ENCODE data around the gene STN1.

STN1 gene

GRCh38 chr10:103843854-103844570, 74.0 kb downstream of the STN1 start:
- no peak for DNase-seq (ENCODE audit: low spot score)

DNA sequence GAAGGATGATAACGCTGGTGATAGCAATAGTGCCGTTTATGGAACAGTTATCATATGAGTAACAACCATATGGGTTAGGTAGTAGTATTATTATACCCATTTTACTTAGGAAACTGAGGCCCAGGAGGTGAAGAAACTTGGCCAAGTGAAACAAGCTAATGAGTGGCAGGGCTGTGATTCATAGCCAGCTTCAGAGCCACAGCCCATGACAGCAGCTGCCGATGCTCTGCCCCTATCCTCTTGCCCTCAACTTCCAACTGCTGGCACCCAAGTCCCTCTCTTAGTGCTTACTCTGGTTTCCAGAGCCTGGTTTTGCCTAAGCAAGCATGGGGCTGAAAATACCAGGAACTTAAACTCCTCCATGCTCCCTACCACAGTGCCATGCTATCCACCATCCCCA, 74.9 kb downstream of the STN1 start:
- DNase-seq (ENCODE audit: low spot score), result no peak

DNA sequence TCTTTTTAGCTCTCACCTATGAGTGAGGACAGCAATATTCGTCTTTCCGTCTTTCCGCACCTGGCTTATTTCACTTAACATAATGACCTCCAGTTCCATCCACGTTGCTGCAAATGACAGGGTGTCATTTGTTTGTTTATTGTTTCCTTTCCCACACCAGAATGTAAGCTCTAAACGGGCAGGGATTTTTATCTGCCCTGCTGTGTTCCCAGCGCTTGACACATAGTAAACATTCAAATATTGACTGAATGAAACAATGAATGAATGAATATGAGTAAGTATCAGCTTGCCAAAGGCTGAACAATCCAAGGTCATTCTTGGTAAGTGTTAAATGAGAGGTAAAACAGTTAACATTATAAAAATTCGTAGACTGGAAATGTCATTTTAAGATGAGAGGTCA, 75.4 kb downstream of the STN1 start:
- no peak for DNase-seq (ENCODE audit: low spot score)

DNA sequence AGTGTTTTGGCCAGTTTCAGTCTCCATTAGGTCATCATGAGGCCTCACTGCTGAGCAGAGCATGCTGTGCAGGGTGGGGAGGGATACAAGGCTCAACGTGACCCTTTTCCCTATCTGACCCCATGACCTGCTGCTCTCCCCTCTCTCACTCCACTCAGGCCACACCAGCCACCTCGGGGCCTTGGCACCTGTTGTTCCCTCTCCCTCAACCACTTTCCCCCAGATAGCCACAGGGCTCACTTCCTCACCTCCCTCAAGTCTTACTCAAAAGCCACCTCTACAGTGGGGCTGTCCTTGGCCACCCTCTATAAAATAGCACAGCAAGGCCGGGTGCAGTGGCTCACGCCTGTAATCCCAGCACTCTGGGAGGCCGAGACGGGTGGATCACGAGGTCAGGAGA, 76.5 kb downstream of the STN1 start:
- no peak for DNase-seq (ENCODE audit: low spot score)

DNA sequence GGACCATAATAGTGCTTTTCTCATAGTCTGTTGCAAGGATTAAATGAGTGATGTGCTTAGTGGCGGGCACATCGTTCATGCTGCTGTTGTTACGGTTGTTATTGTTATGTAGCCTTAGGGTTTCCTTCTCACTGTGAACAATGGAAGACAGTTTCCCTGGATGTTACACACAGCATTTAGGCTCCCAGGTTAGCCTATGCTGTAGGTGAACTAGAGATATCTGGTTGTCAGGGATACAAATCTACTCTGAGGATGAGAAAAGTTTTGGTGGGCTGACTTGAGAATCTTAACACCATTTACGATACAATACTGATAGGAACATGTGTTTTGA, 77.3 kb downstream of the STN1 start:
- DNase-seq (ENCODE audit: low spot score), result no peak

- no peak for DNase-seq (ENCODE audit: low spot score)
Measured at GRCh38 chr10:103839872-103840739, 77.9 kb downstream of the STN1 start.

DNA sequence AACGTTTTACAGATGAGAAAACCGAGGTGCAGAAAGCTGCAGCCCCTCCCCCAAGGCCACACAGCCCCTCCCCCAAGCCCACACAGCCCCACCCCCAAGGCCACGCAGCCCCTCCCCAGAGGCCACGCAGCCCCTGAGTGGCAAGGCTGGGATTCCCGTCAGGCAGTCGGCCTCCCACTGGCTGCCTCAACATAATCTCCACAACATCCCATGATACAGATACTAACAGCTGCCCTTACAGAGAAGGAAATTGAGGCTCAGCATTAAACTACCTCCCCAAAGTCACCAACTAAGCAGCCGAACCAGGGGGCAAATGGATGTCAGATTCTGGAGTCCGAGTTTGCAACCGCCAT, 78.5 kb downstream of the STN1 start:
- no peak for DNase-seq (ENCODE audit: low spot score)

DNA sequence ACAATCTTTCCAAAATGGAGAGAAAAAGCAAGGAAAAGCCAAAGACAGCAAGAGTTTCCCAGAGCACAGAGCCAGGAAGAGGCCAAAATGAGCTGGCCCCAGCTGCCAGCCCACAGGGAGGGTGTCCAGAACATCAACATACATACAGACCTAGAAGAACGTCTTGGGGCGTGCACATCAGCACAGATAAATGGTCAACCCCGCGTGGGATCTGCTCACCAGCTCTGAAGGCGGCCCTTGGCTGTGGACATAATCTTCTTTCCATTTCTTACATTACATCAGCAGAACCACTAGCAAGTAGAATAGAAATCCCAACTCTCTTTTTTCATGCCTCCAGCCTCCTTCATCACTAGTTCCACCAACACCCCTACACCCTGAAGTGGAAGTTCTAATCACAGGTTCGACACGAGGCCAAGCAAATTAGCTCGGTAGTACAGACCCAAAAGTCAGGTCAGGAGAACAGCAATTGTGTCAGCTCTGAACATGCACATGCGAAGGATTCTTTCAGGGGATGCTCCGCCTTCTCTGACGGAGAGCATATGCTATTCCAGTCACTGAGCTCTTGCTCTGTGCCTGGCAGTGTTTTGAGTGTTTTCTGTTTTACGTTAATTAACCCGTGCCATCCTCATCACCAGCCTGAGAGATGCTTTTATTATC, 79.0 kb downstream of the STN1 start:
- no peak for DNase-seq (ENCODE audit: low spot score)

DNA sequence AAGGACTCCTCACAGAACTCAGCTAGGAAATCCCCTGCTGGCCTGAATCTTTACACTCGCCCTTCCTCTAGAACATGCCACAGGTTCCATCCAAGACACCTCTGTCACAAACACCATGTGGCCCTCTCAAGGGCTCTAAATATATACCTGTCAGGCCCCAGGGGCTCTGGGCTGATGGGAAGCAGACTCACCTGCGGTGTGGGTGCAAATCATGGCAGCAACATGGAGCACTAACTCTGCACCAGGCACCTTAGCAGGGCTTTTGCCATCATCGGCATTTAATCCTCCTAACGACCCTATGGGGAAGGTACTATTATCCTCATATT, 80.0 kb downstream of the STN1 start:
- no peak for DNase-seq (ENCODE audit: low spot score)

- DNase-seq (ENCODE audit: low spot score), result no peak
Measured at GRCh38 chr10:103837370-103838069, 80.5 kb downstream of the STN1 start.

DNA sequence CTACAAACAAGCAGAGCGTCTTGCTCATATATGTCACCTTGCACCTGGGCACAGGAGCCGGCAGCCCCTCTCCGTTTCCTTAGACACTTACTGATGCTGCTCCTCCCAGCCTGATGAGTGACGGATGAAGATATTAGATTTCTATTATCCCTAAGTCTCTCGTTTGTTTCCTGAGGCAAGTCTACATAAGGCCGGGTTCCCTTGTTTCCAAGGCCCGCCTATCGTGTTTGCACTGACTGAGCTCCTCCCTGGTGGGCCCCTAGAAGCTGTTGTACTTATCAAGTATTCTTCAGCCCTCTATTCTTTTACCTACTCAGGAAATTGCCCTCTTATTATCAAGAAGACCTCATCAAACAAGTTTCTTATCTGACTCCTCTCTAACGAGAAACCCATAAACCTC, 81.1 kb downstream of the STN1 start:
- DNase-seq (ENCODE audit: low spot score), result no peak

DNA sequence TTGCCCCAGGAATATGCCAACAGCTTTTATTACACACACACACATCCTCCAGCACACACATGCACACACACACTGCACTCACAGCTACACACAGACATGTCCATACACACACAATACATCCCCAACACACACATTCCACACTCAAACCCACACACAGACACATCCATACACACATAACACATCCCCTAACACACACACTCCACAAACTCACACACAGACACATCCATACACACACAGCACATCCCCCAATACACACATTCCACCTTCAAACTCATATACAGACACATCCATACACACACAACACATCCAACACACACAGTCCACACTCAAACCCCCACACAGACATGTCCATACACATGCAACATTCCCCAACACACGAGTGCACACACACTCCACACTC, 81.7 kb downstream of the STN1 start:
- no peak for DNase-seq (ENCODE audit: low spot score)

DNA sequence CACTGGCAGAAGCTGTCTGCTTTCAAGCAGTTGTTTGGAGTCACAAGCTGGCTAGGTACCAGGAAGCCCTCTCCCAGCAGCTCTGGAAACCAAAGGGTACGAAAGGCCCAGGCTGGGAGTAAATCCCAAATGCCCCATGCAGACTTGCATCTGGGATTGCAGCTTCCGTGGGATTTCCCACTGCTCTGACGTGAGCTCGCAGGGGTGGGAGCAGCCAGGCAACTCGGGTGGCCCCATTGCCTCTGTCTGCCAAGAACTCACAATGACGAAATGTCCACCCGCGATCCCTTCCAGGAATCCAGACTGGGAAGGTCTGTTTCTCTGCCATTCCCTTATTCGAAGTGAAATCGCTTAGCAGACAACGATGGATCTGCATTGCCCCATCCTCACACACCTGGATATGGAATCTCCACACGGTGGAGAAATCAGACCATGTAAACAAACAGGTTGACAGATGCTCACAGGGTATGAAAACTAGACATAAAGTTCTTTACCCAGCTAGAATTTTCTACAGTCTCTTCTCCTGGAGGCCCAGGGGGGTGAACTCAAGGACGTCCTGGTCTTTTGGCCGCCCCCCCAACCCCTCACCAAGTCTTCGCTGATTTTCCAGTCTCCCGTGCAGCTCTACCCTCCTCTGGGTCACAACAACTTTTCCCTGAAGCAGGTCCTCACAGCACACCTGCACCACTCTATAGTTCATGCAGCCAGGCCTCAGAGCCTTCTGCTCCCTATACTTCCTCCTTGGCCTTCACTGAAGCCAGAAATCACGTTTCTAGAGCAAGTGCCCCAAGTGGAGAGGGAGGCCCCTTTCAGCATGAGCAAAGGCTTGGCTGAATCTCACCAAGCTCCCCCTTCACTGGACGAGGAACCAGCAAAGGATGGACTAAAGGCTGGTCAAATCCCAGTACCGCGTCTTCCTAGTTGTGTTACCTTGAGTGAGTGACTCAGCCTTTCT, 82.6 kb downstream of the STN1 start:
- DNase-seq (ENCODE audit: low spot score), result no peak

- no peak for DNase-seq (ENCODE audit: low spot score)
Measured at GRCh38 chr10:103834436-103835095, 83.4 kb downstream of the STN1 start.

DNA sequence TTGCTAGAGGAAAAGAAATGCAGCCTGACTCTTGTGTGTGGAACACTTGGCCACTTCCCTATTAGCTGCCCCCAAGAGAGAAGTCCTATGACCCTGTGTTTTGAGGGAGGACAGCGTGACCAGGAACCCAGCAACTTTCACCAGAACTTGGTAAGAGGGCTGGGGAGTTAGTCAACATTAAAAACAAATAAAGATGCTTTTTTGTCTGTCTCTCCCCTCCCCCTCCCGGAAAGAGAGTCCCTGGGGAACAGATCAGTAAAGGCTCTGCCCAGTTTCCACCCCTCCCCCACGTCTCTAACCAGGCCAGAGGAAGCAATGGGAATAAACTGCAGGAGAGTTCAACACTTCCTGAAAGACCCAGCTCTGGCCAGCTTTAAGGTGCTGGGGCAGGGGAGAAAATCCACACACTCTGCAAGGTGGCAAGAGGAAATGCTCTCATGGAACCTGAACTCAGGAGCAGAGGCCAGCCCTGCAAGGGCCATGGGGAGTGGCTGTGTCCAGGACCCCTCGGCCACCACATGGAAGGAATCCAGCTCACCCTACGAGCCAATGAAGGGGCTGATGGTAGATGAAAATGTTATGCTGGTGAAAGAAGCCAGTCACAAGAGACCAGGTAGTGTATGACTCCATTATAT, 84.1 kb downstream of the STN1 start:
- no peak for DNase-seq (ENCODE audit: low spot score)

- no peak for DNase-seq (ENCODE audit: low spot score)
Measured at GRCh38 chr10:103832806-103833205, 85.2 kb downstream of the STN1 start.

All from hematopoietic multipotent progenitor cell treated with erythropoietin and hydrocortisone succinate and interleukin-3 and kit ligand, for 17 days (in vitro differentiated cells).